GM18499 (cell line): ENCODE results near the gene SPN.
"Not testable (repeated sequence)": the region's sequence is repeated elsewhere in the genome, so short reads cannot be mapped to it uniquely, and the experiment has no call there.

Source experiments
- ATAC-seq: cut with Tn5 transposase; IDR thresholded peaks from one replicate; pipeline ENCODE4 v1.9.1; 2021; ENCODE audit warnings: moderate number of reproducible peaks; ENCODE audit not compliant: insufficient read depth, unreplicated experiment

Gene SPN

DNA sequence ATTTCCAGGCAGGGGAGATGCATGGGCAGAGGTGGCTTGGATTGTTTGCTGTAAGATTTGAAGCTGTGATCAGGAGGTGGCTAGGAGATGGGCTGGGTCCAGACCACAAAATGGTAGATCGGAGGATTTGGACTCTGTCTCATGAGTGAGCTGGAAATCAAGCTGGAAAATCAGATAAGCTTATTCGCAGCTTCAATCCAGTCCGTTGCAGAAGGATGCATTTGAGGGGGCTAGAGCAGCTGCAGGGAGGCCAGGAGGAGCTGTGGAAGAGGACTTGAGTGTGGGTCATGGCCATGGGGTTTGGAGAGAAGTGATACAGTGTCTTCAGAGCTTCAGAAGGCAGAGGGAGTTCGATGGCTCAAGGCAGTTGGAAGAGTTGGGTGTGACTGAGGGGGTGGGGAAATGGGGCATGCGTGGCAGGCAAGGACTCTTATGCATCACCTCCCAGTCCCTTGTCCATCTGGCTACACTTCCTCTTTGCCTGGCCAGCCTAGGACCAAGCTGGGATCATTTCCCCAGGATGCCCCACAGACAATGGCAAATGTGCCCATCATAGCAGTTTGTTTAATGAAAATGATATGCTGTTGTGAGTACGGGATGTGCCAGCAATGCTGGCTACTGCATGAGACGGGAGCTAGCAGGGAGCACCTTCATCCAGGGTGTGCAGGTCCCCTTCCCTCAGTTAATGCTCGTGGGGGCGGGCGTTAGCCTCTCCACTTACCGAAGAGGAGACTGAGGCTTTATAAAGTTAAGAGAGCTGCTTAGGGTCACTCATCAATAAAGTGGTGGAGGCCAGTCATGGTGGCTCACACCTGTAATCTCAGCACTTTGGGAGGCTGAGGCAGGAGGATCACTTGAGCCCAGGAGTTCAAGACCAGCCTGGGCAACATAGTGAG, 36.5 kb downstream of the SPN start:
- ATAC-seq, result no peak

DNA sequence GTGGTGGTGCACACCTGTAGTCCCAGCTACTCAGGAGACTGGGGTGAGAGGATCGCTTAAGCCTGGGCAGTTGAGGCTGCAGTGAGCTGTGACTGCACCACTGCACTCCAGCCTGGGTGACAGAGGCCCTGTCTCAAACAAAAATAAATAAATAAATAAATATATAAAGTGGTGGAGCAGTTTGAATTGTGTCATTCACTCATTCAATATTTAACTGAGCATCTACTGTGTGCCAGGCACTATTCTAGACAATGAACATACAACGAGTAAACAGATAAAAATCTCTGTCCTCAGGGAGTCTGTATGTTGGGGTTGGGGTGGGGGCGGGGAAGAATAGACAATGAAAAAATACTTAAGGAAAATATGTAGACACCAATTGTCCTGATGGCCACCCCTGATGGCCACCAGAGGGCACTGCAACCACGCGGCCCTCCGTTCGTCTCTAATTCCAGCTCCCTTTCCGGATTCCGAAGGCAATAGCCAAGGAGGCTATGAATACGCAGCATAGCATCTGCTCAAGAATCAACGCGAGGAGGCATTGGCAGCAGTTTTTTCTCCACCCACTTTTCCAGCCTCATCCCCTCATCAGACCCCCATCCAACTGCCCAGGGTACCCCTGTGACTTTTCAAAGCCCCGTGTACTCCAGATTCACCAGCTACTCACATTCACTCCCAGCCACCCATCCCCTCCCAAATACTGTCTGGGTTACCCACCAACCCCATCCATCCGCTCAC, 37.4 kb downstream of the SPN start:
- no peak for ATAC-seq

DNA sequence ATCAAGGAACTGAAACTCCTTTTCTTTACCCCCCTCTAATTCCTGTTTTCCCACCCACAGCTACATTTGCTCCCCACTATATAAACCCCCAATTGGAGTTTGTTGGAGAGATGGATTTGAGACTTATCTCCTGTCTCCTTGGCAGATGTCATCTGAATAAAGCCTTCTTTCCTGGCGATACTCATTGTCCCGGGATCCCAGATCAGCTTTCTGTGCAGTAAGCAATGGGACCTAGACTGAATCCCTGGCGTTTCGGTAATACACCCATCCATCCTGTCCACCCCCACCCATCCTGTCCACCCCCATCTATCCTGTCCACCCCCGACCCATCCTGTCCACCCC, 38.1 kb downstream of the SPN start:
- ATAC-seq, result no peak

DNA sequence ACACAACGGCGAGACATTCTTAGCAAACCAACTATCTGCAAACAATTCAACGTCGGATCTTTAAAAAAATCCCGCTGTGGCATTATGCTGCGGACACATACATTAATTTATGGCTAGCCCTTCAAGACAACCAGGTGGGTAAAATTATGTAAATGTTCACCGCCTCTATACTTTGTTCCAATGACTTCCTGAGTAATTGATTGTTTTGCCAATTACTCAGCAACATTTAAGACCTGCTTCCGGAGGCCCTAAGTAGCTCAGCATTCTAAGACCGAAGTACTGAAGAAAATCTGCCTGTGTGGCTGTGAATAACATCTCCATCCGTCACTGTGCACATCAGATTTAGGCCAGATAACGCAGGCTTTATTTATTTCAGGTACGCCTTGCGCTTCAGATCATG, 39.2 kb downstream of the SPN start:
- no peak for ATAC-seq

DNA sequence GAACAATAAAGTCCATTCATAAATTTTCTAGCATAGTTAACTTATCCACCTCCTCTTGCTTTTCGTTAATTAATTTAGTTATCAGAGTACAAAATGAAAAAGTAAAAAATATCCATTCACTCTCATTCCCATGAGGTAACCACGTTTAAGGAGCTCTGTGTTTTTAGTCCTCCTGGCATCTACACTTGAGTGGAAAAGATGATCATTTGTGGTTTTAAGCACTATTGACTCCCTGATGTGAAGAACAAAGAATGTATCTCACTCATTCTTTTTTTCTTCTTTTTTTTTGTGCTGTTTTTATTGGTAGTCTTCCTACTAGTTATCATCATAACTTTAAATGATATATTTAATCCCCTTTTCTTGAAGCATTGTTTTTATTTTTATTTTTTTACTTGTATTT, 42.0 kb downstream of the SPN start:
- no peak for ATAC-seq

DNA sequence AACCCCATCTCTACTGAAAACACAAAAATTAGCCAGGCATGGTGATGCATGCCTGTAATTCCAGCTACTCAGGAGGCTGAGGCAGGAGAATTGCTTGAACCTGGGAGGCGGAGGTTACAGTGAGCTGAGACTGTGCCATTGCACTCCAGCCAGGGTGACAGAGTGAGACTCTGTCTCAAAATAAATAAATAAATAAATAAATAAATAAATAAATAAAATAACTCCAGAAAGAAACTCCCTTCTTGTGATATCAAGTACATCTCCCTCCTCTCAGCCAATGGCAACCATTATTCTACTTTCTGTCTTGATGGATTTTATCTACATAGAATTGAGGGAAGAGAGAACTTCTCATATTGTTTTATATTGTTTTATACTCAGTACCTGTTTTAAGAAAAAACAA, 44.1 kb downstream of the SPN start:
- not testable (repeated sequence) for ATAC-seq

DNA sequence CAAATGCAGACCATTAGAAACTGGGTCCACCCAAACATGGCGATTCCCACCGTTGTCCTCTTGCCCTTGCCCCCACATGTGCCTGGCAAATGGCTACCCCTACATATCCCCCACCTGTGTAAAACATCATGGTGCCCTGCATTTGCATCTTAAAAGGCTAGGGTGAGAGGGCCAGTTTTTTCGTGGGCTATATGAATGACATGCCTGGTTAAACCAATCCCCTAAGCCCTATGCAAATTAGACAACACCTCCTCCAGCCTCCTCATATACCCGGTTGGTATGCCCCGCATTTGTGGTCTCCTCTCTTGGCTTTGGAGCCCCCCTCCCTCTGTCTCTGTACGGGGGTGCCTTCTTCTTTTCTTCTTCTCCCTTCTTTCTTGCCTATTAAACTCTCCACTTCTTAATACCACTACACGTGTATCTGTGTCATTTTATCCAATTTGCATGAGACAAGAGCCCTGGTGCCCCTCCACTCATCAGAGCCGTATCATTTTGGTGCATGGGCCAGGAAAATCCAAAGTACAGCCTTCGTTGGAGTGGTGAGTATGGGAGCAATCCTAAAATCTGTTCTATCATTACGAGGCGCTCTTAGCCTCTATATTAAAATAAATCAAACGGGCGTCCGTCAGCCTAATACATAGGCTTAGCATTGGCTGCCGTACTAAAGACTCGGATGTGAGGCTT, 46.0 kb downstream of the SPN start:
- ATAC-seq, result no peak

DNA sequence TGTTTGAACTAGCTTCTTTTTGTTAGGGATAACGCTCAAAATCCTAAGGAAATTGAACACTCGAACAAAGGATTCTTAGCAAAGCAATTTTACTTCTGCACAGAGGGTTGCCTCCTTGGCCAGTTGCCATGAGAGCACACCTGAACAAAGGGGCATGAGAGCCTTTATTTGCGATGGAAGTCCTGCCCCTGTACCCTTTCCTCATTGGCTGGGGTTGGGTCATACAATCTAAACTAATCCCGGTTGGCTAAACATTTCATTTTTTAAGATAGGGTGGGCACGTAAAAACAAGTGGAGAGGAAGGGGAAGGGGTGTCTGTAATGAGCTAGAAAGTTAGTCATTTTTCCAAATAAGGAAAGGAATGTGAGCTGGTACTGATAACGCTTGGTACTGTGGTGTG, 46.6 kb downstream of the SPN start:
- not testable (repeated sequence) for ATAC-seq

DNA sequence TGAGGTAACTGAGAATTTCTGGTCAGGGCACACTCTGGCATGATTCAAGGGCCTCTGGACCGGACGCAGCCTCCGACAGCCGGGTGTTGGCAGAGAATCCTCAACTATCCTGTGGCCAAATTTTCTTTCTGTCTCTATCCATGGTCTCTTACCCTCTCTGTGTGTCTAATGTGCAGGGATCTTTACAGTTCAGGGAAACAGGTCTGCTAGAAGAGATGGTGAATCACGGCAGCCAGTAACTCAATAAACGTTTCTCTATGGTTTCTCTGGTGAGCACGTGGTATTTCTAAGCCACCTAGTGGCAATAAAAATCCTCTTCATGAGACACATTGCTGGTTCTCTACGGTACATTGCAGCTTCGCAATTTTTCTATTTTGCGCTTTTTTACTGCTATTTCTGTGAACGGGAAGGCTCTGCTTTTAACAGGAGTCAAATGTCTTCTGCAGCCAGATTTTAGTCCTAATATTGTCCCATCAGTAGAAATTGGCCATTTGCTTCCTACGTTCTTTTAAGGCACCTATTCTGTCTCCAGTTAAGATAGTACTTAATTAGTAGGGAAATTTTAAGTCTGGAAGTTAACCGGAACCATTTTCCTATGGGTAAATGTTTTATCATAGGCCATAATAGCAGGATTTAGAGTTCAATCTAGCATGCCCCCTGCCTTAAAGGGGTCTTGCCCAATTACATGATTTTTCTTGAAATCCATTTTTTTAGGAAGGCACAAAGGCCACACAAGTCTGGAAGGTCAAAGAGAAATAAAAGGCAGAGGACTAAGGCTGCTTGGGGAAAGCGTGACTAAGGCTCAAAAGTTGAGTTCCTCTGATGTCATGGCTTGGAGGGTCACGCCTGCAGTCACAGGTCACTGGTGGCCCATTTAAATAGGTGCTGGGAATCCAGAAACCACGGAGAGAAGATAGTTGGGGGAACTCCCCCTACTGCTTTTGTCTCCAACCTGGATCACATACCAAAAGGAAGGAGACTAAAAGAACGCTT, 47.5 kb downstream of the SPN start:
- ATAC-seq, result no peak

DNA sequence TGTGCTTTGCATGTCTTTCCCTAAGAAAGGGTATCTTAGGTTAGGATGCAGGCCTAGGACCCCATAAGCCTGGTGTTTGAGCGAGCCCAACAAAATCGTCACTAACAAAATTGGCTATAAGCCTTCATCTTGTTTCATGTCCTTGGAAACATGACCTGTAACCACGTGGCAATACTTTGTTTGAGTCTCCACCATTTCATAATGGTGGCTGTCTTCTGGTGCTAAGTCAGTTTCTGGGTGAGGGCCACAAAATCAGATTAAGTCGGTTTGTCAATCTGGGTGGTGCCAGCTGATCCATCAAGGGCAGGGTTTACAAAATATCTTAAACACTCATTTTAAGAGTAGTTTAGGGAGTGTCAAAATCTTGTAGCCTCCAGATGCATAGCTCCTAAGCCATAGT, 49.8 kb downstream of the SPN start:
- no peak for ATAC-seq

DNA sequence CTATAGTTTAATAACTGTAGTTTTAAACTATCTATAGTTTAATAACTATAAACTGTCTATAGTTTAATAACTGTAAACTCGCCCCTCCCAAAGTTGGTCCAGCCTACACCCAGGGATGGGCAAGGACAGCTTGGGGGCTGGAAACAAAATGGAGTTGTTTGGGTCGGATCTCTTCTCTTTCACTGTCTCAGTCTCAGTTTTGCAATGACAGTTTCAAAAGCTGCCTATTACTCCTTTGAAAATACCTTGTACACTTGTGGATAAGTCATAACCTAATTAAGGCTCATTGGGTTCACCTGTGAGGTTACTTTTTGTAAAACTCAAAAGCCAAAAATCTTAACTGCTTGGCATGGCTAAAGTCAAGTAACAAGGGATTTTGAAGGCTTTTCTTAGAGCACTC, 51.3 kb downstream of the SPN start:
- no peak for ATAC-seq

DNA sequence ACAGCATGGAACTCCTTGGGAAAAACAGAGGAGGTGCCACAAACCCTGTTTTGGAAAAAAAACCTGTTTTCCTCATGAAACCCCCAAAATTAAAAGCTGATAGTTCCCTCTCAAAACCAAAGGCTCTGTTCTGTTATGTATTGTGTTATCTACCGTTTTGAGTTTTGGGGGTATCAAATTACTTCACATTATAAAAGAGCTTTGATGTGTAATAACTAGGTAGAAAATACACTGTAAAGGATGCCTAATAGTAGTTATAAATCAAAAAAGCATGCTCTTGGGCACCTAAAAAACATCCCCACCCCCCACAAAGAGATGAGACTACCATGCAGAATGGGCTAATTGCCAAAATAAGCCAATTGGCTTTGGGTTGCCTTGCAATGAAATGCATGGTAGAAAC, 51.9 kb downstream of the SPN start:
- no peak for ATAC-seq

DNA sequence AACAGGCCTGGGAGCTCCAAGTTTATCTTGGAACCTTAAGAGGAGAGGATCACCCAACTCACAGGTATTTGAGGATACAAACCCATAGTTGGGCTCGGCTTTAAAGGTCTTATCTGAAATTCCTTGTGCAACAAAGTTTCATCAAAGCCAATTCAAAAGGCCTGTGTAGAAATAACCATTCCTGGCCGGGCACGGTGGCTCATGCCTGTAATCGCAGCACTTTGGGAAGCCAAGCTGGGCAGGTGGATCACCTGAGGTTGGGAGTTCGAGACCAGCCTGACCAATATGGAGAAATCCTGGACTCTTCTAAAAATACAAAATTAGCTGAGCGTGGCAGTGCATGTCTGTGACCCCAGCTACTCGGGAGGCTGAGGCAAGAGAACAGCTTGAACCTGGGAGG, 54.1 kb downstream of the SPN start:
- ATAC-seq, result no peak

DNA sequence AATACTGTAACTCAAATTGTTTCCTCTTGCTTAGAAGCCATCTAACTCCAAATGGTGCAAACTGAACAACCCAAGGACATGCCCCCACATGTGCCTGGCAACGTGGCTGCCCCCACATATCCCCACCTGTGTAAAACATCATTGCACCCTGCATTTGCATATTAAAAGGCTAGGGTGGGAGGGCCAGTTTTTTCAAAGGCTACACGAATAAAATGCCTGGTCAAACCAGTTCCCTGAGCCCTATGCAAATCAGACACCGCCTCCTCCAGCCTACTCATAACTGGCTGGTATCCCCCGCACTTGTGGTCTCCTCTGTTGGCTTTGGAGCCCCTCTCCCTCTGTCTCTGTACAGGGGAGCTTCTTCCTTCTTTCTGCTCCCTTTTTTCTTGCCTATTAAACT, 56.0 kb downstream of the SPN start:
- no peak for ATAC-seq
